HEK293 (cell line): ENCODE results near the gene SPACA9.

Experiments
- CTCF ChIA-PET: fragments of 350-600 bp; formaldehyde crosslinking; extraction: SDS; loops from one replicate; lab custom pipeline; 2021; ENCODE audit warnings: antibody characterized with exemption; lab: Yijun Ruan, JAX
- POLR2A ChIA-PET: fragments of 300-600 bp; formaldehyde crosslinking; extraction: SDS; loops from one replicate; lab custom pipeline; 2020; ENCODE audit warnings: antibody characterized with exemption, inconsistent platforms; lab: Yijun Ruan, JAX
- H3K27ac ChIP-seq: fragments of 200-500 bp; sonication (Bioruptor generic); 2 replicates; pipeline ENCODE4 v1.5.1; 2014; ENCODE audit warnings: low read depth, low read length, control low read depth, inconsistent platforms; ENCODE audit errors: extremely low read depth
- H3K36me3 ChIP-seq, 2 experiments: fragments of 200-500 bp in 1 of 2; sonication (Bioruptor generic) in 1 of 2; 1 replicate in 1 of 2; 2 replicates in 1 of 2; pipeline ENCODE4 v1.5.1; 2014 to 2017; ENCODE audit warnings: inconsistent platforms in 2 of 2, low read length in 2 of 2; ENCODE audit not compliant: control insufficient read depth in 2 of 2, insufficient read depth in 1 of 2
- H3K4me1 ChIP-seq: fragments of 200-500 bp; sonication (Bioruptor generic); 2 replicates; pipeline ENCODE4 v1.5.1; 2014; ENCODE audit warnings: mild to moderate bottlenecking, low read length, inconsistent platforms; ENCODE audit not compliant: control insufficient read depth, insufficient read depth
- H3K4me3 ChIP-seq: 2 replicates; pipeline ENCODE4 v1.5.1; 2011; ENCODE audit warnings: low read depth, mild to moderate bottlenecking, control low read depth, low read length, moderate library complexity
- H3K9me3 ChIP-seq: fragments of 200-500 bp; sonication (Bioruptor generic); 2 replicates; pipeline ENCODE4 v1.5.1; 2014; ENCODE audit warnings: low read depth, low read length, inconsistent platforms; ENCODE audit not compliant: control insufficient read depth, insufficient read depth
- EGR2 ChIP-seq: fragments of 450-650 bp; formaldehyde crosslinking; IDR thresholded peaks from 2 replicates; pipeline ENCODE4 v1.5.1; 2016; ENCODE audit warnings: low read depth, missing biosample characterization, missing genetic modification characterization
- GLIS1 ChIP-seq: fragments of 450-650 bp; formaldehyde crosslinking; IDR thresholded peaks from 2 replicates; pipeline ENCODE4 v1.5.1; 2016; ENCODE audit warnings: missing biosample characterization, missing genetic modification characterization
- KLF1 ChIP-seq: fragments of 450-650 bp; formaldehyde crosslinking; IDR thresholded peaks from 2 replicates; pipeline ENCODE4 v1.5.1; 2016; ENCODE audit warnings: missing biosample characterization, missing genetic modification characterization
- KLF8 ChIP-seq: fragments of 450-650 bp; formaldehyde crosslinking; IDR thresholded peaks from 2 replicates; pipeline ENCODE4 v1.5.1; 2016; ENCODE audit warnings: missing biosample characterization, missing genetic modification characterization
- SETDB1 ChIP-seq: IDR thresholded peaks from one replicate; pipeline ENCODE4 v1.6.1; 2017; ENCODE audit warnings: mild to moderate bottlenecking, low read length, moderate library complexity, mixed read lengths; ENCODE audit not compliant: insufficient read length
- ZFHX2 ChIP-seq: fragments of 450-650 bp; formaldehyde crosslinking; conservative IDR thresholded peaks from 2 replicates; pipeline ENCODE4 v1.5.1; 2016; ENCODE audit warnings: missing biosample characterization, missing genetic modification characterization
- ZIC2 ChIP-seq: fragments of 450-650 bp; formaldehyde crosslinking; IDR thresholded peaks from 2 replicates; pipeline ENCODE4 v1.5.1; 2016; ENCODE audit warnings: missing biosample characterization, missing genetic modification characterization
- ZNF239 ChIP-seq: fragments of 450-650 bp; formaldehyde crosslinking; IDR thresholded peaks from 2 replicates; pipeline ENCODE4 v1.5.1; 2016; ENCODE audit warnings: missing biosample characterization, missing genetic modification characterization
- ZNF404 ChIP-seq: fragments of 450-650 bp; formaldehyde crosslinking; IDR thresholded peaks from 2 replicates; pipeline ENCODE4 v1.5.1; 2017; ENCODE audit warnings: missing biosample characterization, missing genetic modification characterization
- ZNF510 ChIP-seq: fragments of 450-650 bp; formaldehyde crosslinking; IDR thresholded peaks from 2 replicates; pipeline ENCODE4 v1.5.1; 2018; ENCODE audit warnings: mild to moderate bottlenecking, missing genetic modification characterization, missing biosample characterization; ENCODE audit not compliant: insufficient replicate concordance
- ZNF549 ChIP-seq: fragments of 450-650 bp; IDR thresholded peaks from 2 replicates; pipeline ENCODE4 v1.5.1; 2018; ENCODE audit warnings: missing biosample characterization, missing genetic modification characterization, mild to moderate bottlenecking, inconsistent platforms, moderate library complexity
- ZNF776 ChIP-seq: fragments of 450-650 bp; formaldehyde crosslinking; IDR thresholded peaks from 2 replicates; pipeline ENCODE4 v1.5.0; 2017; ENCODE audit warnings: missing biosample characterization, missing genetic modification characterization, borderline replicate concordance
- ZNF785 ChIP-seq: fragments of 450-650 bp; formaldehyde crosslinking; IDR thresholded peaks from 2 replicates; pipeline ENCODE4 v1.5.1; 2016; ENCODE audit warnings: missing biosample characterization, missing genetic modification characterization
- TF ChIP-seq, protein P1 (sequence below): fragments of 450-650 bp; formaldehyde crosslinking; IDR thresholded peaks from 2 replicates; pipeline ENCODE4 v1.5.1; 2016; ENCODE audit warnings: missing biosample characterization, missing genetic modification characterization, borderline replicate concordance
- TF ChIP-seq, protein P2 (sequence below): fragments of 450-650 bp; formaldehyde crosslinking; IDR thresholded peaks from 2 replicates; pipeline ENCODE4 v1.5.1; 2016; ENCODE audit warnings: missing biosample characterization, missing genetic modification characterization

SPACA9 gene

DNA sequence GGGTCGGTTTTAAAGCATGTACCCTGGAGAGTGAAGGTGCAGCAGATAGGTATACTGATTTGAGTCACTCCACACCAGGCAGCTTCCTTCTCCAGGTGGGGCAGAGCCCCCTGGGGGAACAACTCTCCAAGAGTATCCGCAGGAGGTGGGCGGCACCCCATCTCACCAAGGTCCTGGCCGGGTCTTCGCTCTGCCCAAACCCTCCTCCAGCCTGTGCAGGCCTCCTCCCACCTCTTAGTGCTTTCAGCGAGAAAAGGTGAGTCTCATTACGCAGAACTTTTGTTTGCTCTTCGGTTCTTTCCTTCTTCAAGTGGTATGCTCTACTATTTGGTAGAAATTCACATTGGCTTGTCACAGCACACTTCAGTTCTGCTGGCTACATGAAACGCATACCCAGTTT lies 13.7 kb downstream of the SPACA9 start:
- Histone ChIP-seq H3K27ac (no peak overlapping the region), H3K9me3 (no peaks in the 10 kb centered on the region), H3K4me3 (no peak overlapping the region)
- TF ChIP-seq ZFHX2 (tag by site-specific recombination) (peak; percentile 24; the same call in 1 of the 2 replicates), ZIC2 (tag by site-specific recombination) (peak; percentile 40), GLIS1 (tag by site-specific recombination) (peak; percentile 56; the same call in 1 of the 2 replicates), EGR2 (tag by site-specific recombination) (peak; percentile 55; the same call in 1 of the 2 replicates), ZNF785 (tag by site-specific recombination) (no peak), ZNF510 (tag by site-specific recombination) (no peak)
- TF ChIP-seq, all 188 proteins: peak for 4
- POLR2A ChIA-PET: no interaction called here
- CTCF ChIA-PET: interaction anchor here (2.8 kb wide), 1 partner anchor 10 kb away, joined by 27 read pairs; no protein-coding TSS in a partner anchor
- Histone ChIP-seq H3K36me3 (peaks cover 2 to 58% of the 10 kb centered on the region in 2 experiments; a peak in 2 of 3 replicates), H3K4me1 (no peaks in the 10 kb centered on the region)

DNA sequence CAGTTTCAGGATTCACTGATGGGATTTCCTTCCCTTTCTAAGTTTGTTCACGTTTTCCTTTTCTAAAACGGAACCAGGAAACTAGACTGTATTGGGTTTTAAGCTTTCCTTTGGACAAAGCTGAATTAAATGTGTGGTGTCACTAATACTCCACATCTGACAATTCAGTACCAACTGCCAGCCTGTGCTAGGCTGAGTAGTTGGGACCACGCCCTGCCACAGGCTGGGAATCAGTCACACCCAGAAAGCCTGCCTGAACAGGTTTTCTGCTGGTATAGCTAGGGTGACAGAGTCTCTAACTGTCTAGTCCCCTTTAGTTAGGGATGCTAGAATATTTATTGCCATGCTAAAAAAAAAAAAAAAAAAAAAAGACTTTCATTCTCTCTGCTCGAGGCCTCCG lies 15.6 kb downstream of the SPACA9 start:
- Histone ChIP-seq H3K4me3 (no peak overlapping the region), H3K27ac (no peak overlapping the region), H3K4me1 (no peaks in the 10 kb centered on the region), H3K36me3 (peaks cover 10 to 78% of the 10 kb centered on the region in 2 experiments), H3K9me3 (no peaks in the 10 kb centered on the region)
- ChIA-PET POLR2A (interaction anchor here (0.7 kb wide), 1 partner anchor 30 kb away, joined by 5 read pairs; no protein-coding TSS in a partner anchor), CTCF (interaction anchor here (0.8 to 2.8 kb wide), 5 partner anchors 8 to 154 kb away, joined by 3 to 27 read pairs (median 4); no protein-coding TSS in a partner anchor)
- TF ChIP-seq SETDB1: no peak
- TF ChIP-seq KLF1 (tag by site-specific recombination): peak; percentile 62

DNA sequence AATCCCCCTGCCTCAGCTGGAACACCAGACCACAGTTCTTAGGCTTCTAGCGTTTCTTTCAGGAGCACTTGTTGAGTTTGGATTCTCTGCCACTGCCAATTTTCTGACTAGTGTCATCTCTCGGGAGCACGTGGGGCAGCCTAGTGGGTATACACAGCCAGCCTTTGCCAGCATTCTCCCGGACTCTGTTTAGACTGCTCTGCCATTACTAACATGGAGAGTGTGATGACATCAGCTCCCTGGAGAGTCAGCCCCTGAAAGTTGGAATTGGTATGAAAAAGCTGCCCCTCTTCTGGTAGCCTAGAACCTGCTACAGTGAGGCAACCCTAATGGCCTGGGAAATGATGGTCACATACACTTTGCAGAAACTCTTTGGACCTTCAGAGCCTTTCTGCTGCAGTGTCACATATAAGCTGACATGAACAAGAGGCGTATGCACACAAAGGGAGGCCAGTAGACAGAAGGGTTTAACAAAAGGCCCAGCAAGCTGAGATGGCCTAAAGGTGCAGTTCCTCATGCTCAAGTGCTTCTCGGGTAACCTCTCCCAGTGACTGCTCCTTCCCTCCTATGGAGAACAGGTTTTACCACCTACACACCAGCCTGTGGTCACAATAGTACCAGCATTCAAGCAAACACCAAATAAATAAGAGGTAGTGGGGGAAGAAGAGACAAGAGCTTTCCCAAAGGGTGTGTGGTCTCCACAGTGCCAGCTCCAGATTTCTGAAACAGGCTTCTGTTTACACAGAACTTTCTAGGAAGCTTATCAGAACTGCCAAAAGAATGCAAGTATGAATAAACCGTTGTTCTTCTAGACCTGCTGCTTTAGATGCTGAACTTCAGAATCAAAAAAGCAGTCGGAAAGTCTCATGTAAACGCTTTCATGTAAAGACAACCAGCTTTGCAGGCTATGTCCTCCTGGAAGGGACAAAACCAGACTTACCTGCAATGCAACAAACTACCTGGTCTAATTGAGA lies 16.5 kb downstream of the SPACA9 start:
- Histone ChIP-seq H3K4me3 (no peak overlapping the region), H3K36me3 (peaks cover 10 to 86% of the 10 kb centered on the region in 2 experiments), H3K9me3 (no peaks in the 10 kb centered on the region)
- TF ChIP-seq, protein P1, sequence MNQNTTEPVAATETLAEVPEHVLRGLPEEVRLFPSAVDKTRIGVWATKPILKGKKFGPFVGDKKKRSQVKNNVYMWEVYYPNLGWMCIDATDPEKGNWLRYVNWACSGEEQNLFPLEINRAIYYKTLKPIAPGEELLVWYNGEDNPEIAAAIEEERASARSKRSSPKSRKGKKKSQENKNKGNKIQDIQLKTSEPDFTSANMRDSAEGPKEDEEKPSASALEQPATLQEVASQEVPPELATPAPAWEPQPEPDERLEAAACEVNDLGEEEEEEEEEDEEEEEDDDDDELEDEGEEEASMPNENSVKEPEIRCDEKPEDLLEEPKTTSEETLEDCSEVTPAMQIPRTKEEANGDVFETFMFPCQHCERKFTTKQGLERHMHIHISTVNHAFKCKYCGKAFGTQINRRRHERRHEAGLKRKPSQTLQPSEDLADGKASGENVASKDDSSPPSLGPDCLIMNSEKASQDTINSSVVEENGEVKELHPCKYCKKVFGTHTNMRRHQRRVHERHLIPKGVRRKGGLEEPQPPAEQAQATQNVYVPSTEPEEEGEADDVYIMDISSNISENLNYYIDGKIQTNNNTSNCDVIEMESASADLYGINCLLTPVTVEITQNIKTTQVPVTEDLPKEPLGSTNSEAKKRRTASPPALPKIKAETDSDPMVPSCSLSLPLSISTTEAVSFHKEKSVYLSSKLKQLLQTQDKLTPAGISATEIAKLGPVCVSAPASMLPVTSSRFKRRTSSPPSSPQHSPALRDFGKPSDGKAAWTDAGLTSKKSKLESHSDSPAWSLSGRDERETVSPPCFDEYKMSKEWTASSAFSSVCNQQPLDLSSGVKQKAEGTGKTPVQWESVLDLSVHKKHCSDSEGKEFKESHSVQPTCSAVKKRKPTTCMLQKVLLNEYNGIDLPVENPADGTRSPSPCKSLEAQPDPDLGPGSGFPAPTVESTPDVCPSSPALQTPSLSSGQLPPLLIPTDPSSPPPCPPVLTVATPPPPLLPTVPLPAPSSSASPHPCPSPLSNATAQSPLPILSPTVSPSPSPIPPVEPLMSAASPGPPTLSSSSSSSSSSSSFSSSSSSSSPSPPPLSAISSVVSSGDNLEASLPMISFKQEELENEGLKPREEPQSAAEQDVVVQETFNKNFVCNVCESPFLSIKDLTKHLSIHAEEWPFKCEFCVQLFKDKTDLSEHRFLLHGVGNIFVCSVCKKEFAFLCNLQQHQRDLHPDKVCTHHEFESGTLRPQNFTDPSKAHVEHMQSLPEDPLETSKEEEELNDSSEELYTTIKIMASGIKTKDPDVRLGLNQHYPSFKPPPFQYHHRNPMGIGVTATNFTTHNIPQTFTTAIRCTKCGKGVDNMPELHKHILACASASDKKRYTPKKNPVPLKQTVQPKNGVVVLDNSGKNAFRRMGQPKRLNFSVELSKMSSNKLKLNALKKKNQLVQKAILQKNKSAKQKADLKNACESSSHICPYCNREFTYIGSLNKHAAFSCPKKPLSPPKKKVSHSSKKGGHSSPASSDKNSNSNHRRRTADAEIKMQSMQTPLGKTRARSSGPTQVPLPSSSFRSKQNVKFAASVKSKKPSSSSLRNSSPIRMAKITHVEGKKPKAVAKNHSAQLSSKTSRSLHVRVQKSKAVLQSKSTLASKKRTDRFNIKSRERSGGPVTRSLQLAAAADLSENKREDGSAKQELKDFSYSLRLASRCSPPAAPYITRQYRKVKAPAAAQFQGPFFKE (tag by site-specific recombination): no peak
- TF ChIP-seq ZNF549 (tag by site-specific recombination): no peak
- TF ChIP-seq ZNF404 (tag by site-specific recombination): no peak
- TF ChIP-seq KLF8: no peak
- TF ChIP-seq ZNF776 (tag by site-specific recombination): no peak
- TF ChIP-seq, protein P2, sequence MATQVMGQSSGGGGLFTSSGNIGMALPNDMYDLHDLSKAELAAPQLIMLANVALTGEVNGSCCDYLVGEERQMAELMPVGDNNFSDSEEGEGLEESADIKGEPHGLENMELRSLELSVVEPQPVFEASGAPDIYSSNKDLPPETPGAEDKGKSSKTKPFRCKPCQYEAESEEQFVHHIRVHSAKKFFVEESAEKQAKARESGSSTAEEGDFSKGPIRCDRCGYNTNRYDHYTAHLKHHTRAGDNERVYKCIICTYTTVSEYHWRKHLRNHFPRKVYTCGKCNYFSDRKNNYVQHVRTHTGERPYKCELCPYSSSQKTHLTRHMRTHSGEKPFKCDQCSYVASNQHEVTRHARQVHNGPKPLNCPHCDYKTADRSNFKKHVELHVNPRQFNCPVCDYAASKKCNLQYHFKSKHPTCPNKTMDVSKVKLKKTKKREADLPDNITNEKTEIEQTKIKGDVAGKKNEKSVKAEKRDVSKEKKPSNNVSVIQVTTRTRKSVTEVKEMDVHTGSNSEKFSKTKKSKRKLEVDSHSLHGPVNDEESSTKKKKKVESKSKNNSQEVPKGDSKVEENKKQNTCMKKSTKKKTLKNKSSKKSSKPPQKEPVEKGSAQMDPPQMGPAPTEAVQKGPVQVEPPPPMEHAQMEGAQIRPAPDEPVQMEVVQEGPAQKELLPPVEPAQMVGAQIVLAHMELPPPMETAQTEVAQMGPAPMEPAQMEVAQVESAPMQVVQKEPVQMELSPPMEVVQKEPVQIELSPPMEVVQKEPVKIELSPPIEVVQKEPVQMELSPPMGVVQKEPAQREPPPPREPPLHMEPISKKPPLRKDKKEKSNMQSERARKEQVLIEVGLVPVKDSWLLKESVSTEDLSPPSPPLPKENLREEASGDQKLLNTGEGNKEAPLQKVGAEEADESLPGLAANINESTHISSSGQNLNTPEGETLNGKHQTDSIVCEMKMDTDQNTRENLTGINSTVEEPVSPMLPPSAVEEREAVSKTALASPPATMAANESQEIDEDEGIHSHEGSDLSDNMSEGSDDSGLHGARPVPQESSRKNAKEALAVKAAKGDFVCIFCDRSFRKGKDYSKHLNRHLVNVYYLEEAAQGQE (tag by site-specific recombination): no peak
- no peak for TF ChIP-seq ZNF239 (tag by site-specific recombination)
- TF ChIP-seq, all 188 proteins: peak for 0
- CTCF ChIA-PET: interaction anchor here (0.6 to 2.8 kb wide), 9 partner anchors 7 to 154 kb away, joined by 3 to 27 read pairs (median 4); partner anchors contain the start of gene GFI1B
- POLR2A ChIA-PET: interaction anchor here (0.7 to 1.0 kb wide), 2 partner anchors 31 to 40 kb away, joined by 3 to 5 read pairs; no protein-coding TSS in a partner anchor
- Histone ChIP-seq H3K27ac (no peak overlapping the region), H3K4me1 (no peaks in the 10 kb centered on the region)
